Tibial nerve (tissue), 4 donors: ENCODE results near the gene KIF7. TPM values are rescaled to one million over a fixed set of nuclear protein-coding genes. Genes with fewer than 3 reads are reported as not detected.

ENCODE experiments used
- DNase-seq, 2 donors: peaks; one replicate each; pipeline ENCODE4 v3.0.0-alpha.2; 2019; ENCODE audit warnings: low spot score in 2 of 2
- H3K27ac ChIP-seq, 4 donors: fragments of 200-600 bp; sonication (generic) in 3 of 4; one replicate each; pipeline ENCODE4 v1.5.1; 2017 to 2019; ENCODE audit warnings: mild to moderate bottlenecking in 1 of 4
- H3K27me3 ChIP-seq, 2 donors: fragments of 200-600 bp; sonication (generic) in 1 of 2; one replicate each; pipeline versions ENCODE4 v1.5.1 to v1.6.0; 2017 to 2019
- H3K36me3 ChIP-seq, 3 donors: fragments of 200-600 bp; sonication (generic); one replicate each; pipeline ENCODE4 v1.5.1; 2018 to 2019
- H3K4me1 ChIP-seq, 4 donors: fragments of 200-600 bp; sonication (generic) in 3 of 4; one replicate each; pipeline ENCODE4 v1.5.1; 2017 to 2019
- H3K4me3 ChIP-seq, 4 donors: fragments of 200-600 bp; sonication (generic) in 3 of 4; one replicate each; pipeline ENCODE4 v1.5.1; 2017 to 2019; ENCODE audit warnings: mild to moderate bottlenecking in 1 of 4, moderate library complexity in 1 of 4
- H3K9me3 ChIP-seq, 4 donors: fragments of 200-600 bp; sonication (generic) in 3 of 4; one replicate each; pipeline ENCODE4 v1.5.1; 2017 to 2019
- CTCF ChIP-seq, 5 experiments: fragments of 200-600 bp in 3 of 5; fragments of 450-650 bp in 2 of 5; sonication (generic) in 3 of 5; IDR thresholded peaks; one replicate each; pipeline ENCODE4 v1.5.1; 2016 to 2019; ENCODE audit warnings: antibody characterized with exemption in 5 of 5, mild to moderate bottlenecking in 3 of 5, moderate library complexity in 2 of 5
- EP300 ChIP-seq, 2 donors: sonication (generic); formaldehyde crosslinking; IDR thresholded peaks; one replicate each; pipeline ENCODE4 v1.6.1; 2017; ENCODE audit warnings: antibody characterized with exemption in 2 of 2, mild to moderate bottlenecking in 1 of 2
- POLR2A ChIP-seq, 2 donors: fragments of 450-650 bp; IDR thresholded peaks; one replicate each; pipeline ENCODE4 v1.6.1; 2017; ENCODE audit warnings: antibody characterized with exemption in 2 of 2, mild to moderate bottlenecking in 2 of 2, moderate library complexity in 2 of 2
- WGBS, 2 donors: methylation state at CpG; one replicate each; pipeline ENCODE4 v1.1.5; 2018; 5-methylcytosine and 5-hydroxymethylcytosine counted together
- total RNA-seq, 4 donors: library from RNA; depleted of rRNA; stranded (reverse); fragments of >200 nt; gene quantifications; one replicate each; pipeline ENCODE4 v1.1.0, GENCODE V29; 2016

Gene KIF7
- total RNA-seq, 4 donors from 2014 or later: 7.2 to 41.1 (median 20.8) TPM

GRCh38 chr15:89578146-89578545 is 77.1 kb downstream of the KIF7 start:
- DNase-seq: no peak
- H3K36me3 ChIP-seq: no peaks in the 10 kb centered on the region
- no peak overlapping the region for H3K4me3 ChIP-seq
- 75 to 79% methylated on average over 2 of the region's 2 CpGs for WGBS, 2 donors
- H3K9me3 ChIP-seq: no peaks in the 10 kb centered on the region
- no peak overlapping the region for H3K27ac ChIP-seq
- peaks cover 0 to 11% (median 3%) of the 10 kb centered on the region in 4 donors for H3K4me1 ChIP-seq
- no peak for TF ChIP-seq EP300 (IDR thresholded peaks at IDR 0.05)
- TF ChIP-seq POLR2A (IDR thresholded peaks at IDR 0.05): no peak
- TF ChIP-seq CTCF (IDR thresholded peaks at IDR 0.05): no peak
- no peaks in the 10 kb centered on the region for H3K27me3 ChIP-seq

Other genes with a start within 250 kb of the KIF7 start
- gene RHCG, start 158.9 kb downstream of the KIF7 start, total RNA-seq: 1 to 10 TPM in 1 of 4 donors, not detected in 3; 4.8 TPM
- under 1 TPM in 1 of 4 donors, not detected in 3; 0.60 TPM for gene TICRR, start 80.0 kb downstream of the KIF7 start, total RNA-seq
- gene PLIN1, start 23.9 kb upstream of the KIF7 start, total RNA-seq: 100 to 1,000 TPM; 144 to 392 (median 300) TPM
- 10 to 100 TPM in 2 of 4 donors, 1 to 10 TPM in 2; 7.2 to 15.5 (median 9.7) TPM for gene PEX11A, start 35.3 kb upstream of the KIF7 start, total RNA-seq
- gene WDR93, start 35.3 kb upstream of the KIF7 start, total RNA-seq: under 1 TPM in 2 of 4 donors, not detected in 2; 0.21 to 0.39 TPM
- gene MESP1, start 95.8 kb upstream of the KIF7 start, total RNA-seq: 10 to 100 TPM in 1 of 4 donors, 1 to 10 TPM in 3; 3.5 to 10.5 (median 6.2) TPM
- gene MESP2, start 120.9 kb upstream of the KIF7 start, total RNA-seq: 1 to 10 TPM in 1 of 4 donors, not detected in 3; 1.5 TPM
- gene ANPEP, start 159.4 kb upstream of the KIF7 start, total RNA-seq: 10 to 100 TPM; 47.2 to 79.2 (median 72.1) TPM
- 10 to 100 TPM; 49.2 to 61.4 (median 52.2) TPM for gene AP3S2, start 238.5 kb upstream of the KIF7 start, total RNA-seq